SW480 (cell line): ENCODE data around the gene EDN2.

Experiments
- DNase-seq: peaks from one replicate; pipeline ENCODE4 v3.0.0-alpha.2; 2016; ENCODE audit warnings: low spot score

EDN2 gene

DNA sequence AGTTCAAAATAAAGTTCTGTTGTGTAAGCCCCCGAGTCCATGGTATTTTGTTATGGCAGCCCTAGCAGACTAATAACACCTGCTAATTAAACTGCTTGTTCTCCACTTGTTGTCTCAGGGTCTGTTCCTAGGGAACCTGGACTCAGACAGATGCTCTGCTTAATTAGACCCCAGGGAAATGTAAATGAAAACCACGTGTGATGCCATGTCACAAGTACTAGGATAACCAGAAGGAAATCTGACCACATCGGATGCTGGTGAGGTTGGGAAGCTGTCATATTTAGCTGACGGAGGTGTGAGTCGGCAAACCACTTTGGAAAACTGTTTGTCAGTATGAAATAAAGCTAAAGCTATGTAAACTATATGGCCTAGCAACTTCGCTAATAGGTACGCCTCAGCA lies 19.6 kb downstream of the EDN2 start:
- no peak for DNase-seq

DNA sequence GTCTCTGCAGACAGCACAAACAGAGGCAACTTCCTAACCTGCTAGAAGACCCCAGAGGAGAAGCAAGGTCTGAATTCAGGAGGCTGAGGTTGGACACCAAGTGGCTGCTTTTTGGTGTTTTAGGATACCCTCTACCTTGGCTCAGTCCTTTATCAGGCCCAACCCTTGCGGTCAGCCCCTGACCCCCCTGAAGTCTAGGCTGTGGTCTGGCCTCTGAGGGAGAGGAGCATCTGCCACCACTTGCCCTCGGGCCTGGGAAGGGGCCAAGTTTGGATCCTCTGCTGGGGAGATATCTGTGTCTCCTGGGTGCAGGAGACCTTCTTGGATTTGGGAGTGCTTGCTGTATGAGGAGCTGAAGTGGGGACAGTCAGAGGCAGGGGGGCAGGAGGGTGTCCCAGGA lies 21.0 kb downstream of the EDN2 start:
- no peak for DNase-seq

DNA sequence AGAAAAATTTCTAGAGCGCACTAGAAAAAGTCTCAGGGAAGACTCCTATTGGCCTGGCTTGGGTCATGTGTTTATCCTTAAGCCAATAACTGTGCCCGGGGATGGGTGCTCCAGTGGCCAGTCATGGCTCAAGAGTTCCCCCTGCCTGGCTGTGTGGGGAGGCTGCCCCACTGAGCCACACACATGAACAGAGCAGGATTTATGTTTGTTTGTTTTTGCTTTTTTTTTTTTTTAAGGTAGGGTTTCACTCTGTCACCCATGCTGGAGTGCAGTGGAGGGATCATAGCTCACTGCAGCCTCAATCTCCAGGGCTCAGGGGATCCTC lies 21.8 kb downstream of the EDN2 start:
- DNase-seq = no peak

DNA sequence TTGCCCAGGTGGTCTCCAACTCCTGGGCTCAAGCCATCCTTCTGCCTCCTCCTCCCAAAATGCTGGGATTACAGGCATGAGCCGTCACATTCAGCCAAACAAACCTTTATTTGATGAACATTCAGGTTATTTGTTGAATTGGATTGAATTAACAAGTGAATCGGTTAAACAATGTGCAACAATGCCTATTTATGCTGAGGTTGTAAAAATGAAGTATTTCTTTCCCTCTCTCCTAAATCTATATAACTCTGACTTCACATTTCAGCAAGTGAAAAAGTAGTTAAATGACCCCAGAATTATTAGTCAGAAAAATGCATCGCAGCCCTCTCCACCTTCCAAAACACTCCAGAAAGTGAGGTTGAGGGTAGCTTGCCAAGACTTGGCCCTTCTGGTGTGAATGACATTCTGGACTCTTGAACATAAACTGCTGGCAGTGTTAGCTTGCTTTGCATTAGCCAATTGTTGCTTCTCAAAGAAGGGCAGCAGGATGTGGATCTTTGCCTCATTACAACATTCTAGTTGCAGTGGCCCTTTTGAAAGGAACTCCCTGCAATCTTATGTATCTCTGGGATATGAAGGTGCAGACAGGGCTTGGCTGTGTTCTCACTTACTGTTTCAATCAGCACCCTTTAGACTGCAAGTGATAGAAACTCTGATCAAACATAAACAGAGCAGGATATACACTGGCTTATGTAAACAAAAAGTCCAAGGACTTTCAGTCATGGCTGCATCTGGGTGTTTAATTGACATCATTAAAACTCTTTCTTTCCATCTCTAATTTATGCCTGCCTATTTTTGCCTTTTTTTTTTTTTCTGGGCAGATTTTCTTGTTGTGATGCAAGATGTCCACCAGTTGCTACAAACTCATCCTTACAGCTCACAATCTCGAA lies 22.4 kb downstream of the EDN2 start:
- DNase-seq = no peak

DNA sequence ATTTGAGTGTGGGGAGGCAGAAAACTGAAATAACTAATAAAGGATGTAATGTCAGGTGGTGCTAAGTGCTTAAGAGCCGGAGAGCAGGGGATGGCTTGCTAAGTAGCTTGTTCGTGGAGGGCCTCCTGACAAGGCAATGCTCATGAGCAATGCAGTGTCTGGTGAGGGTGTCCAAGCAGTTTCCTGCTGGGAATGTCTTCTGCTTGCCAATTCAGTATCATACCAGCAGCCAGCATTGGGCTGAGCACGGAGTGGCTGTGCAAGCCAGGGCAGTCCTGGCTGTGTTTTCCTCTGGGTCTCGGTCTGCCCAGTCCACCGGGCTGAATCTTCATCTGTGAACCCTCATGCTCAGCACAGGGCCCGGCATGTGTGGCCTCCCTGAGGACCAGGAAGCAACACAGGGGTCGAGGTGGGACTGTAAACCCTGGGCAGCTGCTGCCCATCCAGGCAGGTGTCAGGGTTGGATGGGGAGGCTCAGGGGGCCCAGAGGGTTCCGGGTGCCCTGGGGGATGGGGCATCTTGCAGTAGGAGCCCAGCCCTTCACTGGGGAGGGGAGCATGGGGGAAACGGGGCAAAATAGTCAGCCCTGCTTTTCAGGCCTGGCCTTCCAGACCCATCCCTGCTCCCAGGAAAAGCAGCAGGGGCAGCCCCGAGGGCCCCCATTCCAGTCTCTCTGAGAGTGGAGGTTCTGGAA lies 27.5 kb downstream of the EDN2 start:
- DNase-seq = no peak

DNA sequence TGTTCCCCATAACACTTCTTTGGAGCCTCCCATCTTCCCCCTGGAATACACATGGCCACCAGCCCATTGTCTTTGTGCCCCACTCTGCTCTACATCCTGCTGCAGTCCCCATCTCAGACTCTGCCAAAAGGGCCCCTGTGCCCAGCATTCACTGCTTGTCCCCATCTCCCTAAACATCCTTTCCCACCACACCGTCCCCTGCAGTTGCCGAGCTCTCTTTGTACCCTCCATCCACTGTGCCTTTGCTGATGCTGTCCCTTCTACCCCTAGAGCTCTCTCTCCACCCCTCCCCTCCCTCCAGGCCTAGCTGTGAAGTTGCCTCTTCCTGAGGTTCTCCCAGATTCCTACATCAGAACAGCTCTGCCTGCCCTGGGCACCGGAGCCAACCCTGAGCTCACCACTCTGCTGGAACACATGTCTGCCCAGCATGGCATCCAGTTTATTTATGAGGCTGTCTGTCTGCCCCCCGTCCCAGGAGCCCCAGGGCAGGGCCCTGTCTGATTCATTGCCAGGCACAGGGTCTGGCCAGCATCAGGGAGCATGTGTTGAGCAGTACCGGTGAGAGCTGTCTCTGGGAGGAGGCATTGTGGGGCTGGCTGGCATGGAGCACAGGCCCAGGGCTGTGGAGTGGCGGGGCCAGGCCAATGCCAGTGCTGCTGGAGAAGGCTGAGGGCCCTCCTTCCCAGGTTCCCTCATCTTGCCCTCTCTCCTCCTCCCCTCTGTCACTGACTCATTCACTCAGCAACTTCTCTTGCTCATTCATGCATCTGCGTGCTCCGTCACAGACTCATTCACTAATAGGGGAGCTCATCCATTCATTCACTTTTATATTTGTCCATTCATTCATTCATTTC lies 28.8 kb downstream of the EDN2 start:
- no peak for DNase-seq

DNA sequence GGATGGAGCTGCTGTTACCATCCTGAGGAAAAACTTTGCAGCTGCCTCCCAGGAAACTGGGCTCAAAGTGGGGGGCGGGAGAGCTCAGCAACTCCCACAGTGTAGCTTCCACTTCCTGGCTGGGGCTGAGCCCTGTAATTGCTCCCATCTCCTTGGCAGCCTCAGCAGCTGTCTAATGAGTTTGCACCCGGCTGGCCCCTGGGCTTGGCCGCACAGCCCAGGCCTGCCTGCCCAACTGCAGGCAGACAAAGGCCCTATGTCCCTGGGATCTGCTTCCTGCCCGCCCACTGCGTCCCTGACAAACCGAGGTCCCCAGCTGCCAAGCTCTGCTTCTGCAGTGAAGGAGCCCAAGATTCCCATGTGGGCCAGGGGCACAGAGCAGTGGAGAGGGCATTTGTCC lies 30.1 kb downstream of the EDN2 start:
- DNase-seq = peak; percentile 46

DNA sequence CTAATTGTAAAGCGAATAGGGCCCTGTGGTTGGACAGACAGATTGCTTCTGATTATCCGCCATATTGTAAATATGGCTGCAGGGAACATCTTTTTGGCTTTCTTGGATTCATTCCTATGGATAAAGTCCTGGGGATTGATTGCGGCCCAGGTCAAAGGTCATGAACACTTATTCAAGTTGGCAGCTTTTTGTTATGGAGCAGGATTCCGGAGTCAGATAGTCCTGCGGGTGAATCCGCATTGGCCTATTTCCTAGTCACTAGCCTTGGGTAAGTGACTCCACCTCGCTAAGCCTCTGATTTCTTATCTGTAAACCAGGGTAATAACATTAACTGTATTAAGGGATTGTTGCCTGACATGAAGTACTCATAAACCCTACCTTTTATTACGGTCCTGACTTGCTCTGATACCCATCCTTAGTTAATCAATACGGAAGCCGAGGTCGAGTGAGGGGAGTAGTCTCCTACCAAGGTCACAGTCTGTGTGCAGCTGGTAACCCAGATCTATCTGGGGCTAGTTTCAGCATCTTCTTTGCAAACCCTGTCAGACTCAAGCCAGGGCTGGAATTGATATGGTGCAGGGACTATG lies 31.7 kb downstream of the EDN2 start:
- DNase-seq = no peak

DNA sequence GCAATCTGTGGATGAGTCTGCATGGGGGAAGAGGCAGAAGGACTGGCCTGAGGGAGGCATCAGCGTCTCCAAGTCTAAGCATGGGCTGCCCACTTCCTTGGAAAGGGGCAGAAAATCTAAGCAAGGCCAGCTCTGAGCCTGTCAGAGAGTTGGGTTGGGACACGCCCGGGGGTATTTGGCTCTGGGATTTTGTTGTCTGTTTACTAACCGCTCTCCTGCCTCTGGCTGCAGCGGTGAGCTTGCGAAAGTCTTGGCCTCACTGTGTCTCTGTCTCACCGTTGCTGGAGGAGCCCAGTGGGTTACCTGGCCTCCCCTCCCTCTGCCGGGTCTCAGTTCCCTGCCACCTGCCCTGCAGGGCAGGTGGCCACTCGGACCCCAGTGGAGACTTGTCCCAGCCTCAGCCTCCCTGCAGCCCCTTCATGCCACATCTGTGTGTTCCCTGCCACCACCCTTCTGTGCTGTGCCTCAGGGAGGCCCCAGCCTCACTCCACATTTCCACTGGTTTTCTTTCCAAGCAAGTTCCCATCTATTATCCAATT lies 33.7 kb downstream of the EDN2 start:
- no peak for DNase-seq

DNA sequence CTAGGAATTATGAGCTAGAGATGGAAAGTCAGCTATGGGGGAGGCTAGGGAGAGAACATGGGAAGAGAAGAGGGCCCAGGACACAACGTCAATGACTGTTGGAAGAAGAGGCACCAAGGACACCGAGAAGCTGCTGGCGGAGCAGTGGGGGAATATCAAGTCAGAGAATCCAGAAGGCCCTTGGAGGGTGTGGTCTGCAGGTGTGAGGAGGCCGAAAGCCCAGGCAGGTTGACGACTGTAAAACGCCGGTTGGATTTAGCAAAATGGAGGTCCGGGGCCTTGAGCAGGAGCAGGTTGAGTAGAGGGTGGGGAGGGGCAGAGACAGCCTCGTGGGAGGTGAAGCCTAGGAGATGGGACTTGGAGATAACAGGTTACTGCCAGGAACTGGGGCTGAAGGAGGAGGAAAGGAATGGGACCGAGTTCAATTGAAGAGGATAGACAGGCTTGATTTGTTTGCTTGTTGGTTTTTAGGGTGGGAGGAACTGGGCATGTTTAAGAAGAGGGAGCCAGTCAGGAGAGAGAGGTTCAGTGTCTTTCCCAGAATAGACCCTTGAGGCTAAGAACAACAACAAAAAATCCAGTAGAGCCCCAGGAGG lies 35.1 kb downstream of the EDN2 start:
- no peak for DNase-seq

DNA sequence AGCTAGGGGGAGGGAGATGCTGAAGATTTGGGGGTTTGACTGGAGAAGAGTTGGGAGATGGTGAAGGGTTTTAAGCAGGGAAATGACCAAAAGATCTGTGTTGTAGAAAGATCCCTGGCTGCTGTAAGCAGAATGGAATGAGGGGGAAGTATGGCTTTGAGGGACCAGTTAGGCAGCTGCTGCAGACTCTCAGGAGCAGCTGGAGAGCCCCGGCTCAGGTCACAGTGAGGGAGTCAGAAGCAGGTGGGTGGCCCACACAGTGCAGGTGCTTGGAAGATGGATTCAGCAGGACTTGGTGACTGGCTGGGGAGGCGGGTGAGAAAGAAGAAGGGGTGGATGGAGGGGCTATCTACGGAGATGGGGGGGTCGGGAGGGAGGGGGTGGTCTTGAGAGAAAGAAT lies 35.7 kb downstream of the EDN2 start:
- DNase-seq = no peak

DNA sequence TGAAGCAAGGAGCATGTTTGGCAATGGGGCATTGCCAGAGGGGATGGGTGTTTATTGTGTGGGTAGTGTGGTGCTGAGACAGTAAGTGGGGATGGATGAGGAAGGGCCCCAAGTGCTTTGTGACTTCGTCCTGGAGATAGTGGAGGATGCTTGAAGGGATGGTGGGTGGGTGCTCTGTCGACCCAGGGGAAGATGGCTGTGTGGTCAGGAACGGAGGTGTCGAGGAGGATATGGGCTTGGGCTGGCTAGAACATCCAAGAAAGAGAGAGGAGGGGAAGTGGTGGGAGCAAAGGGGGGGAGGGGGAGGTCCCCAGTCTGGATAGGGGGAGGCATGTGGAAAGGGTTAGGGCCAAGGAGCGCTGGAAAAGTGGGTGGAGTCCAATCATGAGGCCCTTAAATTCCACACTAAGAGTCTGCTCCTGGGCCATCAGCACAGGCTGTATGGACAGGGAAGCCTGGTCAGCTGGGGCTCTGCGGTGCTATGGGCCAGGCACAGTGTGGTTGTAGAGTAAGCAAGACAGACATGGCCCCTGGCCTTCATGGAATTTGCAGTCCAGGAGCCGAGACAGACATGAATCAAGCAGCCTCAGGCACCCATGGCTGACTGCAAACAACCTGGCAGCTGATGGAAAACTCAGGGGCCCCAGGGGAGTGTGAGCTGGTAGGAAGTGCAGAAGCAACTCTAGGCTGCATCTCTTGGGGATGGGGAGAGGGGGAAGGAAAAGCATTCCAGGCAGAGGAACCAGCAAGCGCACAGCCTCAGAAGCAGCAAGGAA lies 36.3 kb downstream of the EDN2 start:
- no peak for DNase-seq

DNA sequence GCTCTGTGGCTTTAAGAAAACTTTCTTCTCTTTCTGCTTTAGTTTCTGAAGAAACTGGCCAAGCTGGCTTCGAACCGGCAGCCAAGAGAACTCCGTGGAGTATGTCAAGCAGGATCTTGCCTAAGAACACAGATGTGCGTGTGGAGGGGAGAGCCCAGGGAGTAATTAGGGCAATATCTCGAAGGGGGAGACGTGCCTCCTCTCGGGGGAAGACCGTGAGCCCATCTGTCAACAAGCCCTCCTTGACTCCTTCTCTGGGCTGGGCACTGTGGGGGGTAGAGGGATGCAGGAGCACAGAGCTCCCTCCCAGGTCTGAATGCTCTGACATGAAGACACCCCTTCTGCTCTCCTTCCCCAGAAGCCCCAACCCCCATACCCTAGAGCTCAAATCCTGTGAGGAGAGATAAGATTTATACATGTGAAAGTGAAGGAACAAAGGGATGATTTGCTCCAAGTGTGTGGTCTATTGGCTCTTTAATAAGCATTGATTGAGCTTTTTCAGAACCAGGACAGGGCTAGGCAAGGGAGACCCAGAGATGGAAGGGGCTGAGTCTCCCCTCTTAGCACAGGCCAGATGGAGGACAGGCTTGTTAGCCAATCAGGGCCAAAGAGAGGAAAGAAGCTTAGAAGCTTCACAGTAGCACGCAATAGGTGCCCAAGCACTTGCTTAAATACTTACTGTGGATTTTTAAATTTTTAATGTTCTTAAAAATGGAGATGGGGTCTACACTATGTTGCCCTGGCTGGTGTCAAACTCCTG lies 37.5 kb downstream of the EDN2 start:
- DNase-seq = no peak

DNA sequence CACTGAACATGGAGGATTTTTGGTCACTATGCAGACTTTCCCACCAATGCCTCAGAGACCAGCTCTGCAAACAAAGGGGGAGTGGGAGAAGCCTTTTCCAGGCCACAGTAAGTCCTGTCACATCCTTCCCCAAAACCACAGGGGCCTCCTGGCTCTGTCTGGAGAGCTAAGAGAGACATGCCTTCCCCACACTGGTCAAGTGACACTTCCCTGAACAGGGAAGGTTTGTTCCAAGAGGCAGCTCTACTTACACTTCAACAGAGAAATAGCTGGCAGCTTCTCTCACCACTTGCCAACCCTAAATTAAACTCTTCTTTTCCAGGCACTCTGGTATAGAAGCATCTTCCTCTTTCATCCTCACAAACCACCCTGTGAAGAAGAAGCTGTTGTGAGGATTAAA lies 39.7 kb downstream of the EDN2 start:
- no peak for DNase-seq

DNA sequence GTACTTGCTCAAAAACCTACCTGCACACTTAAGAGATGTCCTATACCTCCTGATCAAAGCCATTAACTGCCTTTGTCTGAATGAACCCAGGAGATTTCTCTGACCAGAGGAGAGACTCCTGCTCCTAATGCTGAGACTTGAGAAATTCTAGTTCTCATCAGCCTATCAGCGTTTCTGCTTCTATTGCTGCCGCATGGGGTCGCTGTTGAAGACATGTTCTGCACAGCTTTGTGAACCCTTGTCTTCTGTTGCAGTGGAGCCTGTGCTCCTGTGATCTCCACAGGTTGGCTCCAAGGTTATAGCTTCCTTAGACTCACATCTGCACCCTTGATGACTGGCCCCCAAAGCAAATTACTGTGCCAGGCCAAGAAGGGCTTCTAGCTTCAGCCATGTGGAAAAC lies 40.2 kb downstream of the EDN2 start:
- DNase-seq = no peak

DNA sequence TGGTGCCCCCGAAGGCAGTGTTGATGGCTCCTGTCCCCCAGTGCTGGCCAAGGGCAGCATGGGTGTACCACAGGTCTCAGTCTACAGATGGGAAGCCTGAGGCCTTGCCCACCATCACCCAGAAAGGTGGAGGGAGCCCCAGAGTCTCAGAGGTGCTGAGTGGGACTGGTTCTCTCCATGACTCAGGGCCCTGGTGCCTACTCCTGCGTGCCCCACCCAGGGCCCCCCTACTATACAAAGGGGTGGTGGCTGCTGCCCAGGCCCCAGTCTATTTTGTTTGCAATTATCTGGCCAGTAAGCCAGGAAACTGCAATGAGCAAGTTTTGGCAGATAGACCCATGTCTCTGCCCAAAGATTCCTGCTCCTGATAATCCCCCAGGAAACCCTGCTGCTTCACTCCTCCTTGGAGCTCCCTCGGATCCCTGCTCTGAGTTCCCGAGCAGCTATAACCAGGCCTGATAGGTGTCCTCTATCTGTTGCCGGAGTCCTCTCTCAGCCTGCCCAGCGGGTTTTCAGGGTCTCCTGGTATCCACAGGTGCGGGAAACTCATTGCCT lies 41.7 kb downstream of the EDN2 start:
- DNase-seq = no peak

DNA sequence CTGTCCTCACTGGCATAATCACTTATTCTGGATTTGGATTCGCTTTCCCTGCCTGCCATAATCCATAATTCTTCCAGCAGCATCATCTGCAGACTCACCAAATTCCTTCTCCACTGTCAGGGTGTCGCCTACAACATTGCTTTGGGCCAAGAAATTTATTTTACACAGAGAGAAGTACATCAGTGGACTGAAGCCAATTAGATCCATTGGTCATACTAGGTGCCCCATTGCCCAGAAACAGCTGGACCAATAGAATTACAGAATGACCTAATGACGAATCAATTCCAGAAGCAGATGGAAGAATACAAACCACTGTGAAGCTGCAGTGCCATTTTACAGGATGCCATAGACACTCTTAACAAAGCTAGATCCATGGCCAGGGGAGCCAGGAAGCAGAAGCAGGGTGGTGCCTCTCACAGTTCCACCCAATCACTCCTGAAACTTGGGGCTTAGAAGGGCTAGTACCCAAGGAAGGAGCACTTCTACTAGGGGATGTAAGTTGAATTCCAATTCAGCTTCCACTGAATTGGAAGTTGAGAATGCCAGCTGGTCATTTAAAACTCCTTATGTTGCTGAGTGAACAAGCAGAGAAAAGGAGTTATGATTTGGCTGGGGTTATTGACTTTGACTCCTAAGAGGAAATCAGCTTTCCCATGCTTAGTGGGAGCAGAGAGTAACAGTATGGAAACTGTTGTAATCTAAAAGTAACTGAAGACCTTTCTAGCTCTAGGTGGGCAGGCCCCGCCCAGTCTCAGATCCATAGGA lies 44.0 kb downstream of the EDN2 start:
- no peak for DNase-seq

DNA sequence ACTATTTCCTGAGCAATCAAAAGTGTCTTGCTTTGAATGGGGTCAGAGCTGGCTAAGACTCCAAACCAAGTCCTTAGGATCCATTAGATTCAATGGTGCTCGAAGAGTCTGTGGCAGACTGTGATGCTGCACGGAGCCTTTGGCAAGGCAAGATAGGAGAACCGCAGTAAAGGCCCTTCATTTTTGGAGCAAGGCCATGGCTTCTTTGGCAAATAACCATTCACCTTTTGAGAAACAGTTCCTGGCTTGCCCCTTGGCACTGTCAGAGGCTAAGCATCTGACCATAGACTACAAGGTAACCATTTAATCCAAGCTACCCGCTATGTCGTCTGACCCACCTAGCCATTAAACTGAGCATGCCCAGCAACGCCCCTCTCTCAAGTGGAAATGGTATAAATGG lies 45.2 kb downstream of the EDN2 start:
- DNase-seq = no peak

DNA sequence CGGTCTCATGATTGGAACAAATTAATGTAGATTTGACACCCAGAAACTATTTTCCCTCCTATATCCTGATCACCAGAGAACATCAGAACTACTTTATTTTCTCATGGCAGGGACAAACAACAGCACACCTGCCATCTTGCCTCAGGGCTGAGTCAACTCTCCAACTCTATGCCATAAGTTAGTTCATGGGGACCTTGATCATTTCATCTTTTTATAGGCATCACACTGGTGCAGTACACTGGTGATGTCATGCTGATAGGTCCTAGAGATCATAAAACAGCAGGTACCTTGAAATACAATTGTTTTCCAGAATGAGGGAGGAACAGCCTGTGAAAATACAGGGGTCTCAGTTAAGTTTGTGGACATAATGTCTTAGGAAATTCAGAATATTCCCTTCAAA lies 45.8 kb downstream of the EDN2 start:
- no peak for DNase-seq
